ENCODE results near the gene RALA. TPM values are rescaled to one million over a fixed set of nuclear protein-coding genes. Genes with fewer than 3 reads are reported as not detected.

The RALA gene
- polyA plus RNA-seq, 1 donor (not counting 4 experiments of a cell fraction or from before 2014, with no cell fraction given) = 64.6 TPM

DNA sequence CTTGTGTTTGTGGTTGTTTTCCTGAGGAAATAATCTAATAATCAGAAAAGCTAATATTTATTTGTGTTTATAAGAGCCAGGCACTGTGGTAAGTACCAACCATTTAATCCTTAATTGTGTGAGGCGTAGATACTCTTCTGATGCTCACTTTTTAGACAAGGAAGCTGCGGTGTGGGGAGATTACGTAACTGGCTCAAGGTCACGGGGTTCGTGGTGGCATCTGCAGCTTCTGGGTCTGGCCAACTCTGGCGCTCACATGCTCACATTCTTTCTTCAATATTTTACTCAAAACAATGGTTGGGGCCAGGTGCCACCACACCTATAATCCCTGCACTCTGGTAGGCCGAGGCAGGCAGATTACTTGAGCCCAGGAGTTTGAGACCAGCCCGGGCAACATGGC lies 77.6 kb downstream of the RALA start:
- H3K27ac ChIP-seq (ENCODE audit: control insufficient read depth, insufficient read depth, low read length) = no peak overlapping the region
- TF ChIP-seq EZH2 (IDR thresholded peaks at IDR 0.05; ENCODE audit: low read length) (no peak), CTCF (optimal IDR thresholded peaks at IDR 0.05 in 1 of 3, IDR thresholded peaks at IDR 0.05 in 1 of 3, conservative IDR thresholded peaks at IDR 0.05 in 1 of 3; ENCODE audit: extremely low read depth in 1 of 3, insufficient read depth in 2 of 3, low read length in 3 of 3) (no peak)
- H3K9ac ChIP-seq (ENCODE audit: control insufficient read depth, extremely low read depth, insufficient read depth, low read length) = no peak overlapping the region
- H3K27me3 ChIP-seq (ENCODE audit: control insufficient read depth, extremely low read depth, insufficient read depth, low read length) = no peaks in the 10 kb centered on the region
- no peak overlapping the region for H2AFZ ChIP-seq (ENCODE audit: control insufficient read depth, low read length)
- peaks cover 2% of the 10 kb centered on the region for H3K79me2 ChIP-seq (ENCODE audit: control insufficient read depth, insufficient read depth, low read length)
- H3K4me1 ChIP-seq (ENCODE audit: control insufficient read depth, extremely low read depth, insufficient read depth, low read length) = peaks cover 16% of the 10 kb centered on the region
- FAIRE-seq (no peak), DNase-seq (ENCODE audit: low read depth, low spot score) (no peak)
- H4K20me1 ChIP-seq (ENCODE audit: control insufficient read depth, extremely low read depth, insufficient read depth, low read length) = peaks cover 2% of the 10 kb centered on the region
- dilution Hi-C loops (cut with MboI; ENCODE audit: extremely low pct_ligation_motif_present, low sequenced_read_pairs) = no loop called here
- H3K36me3 ChIP-seq (ENCODE audit: control insufficient read depth in 2 of 2, extremely low read depth in 1 of 2, insufficient read depth in 2 of 2, low read length in 2 of 2) = peaks cover 14 to 19% of the 10 kb centered on the region in 2 experiments
- no peaks in the 10 kb centered on the region for H3K9me3 ChIP-seq (ENCODE audit: control insufficient read depth, low read depth, low read length)
- no peaks in the 10 kb centered on the region for H3K9me1 ChIP-seq (ENCODE audit: control insufficient read depth, extremely low read depth, insufficient read depth, low read length)
- no peak overlapping the region for H3K4me3 ChIP-seq (ENCODE audit: control insufficient read depth in 2 of 3, extremely low read depth in 1 of 3, insufficient read depth in 2 of 3, low read depth in 1 of 3, low read length in 3 of 3)
- no peak overlapping the region for H3K4me2 ChIP-seq (ENCODE audit: control insufficient read depth, extremely low read depth, insufficient read depth, low read depth, low read length)

- H3K27ac ChIP-seq (ENCODE audit: control insufficient read depth, insufficient read depth, low read length) = no peak overlapping the region
- TF ChIP-seq CTCF (optimal IDR thresholded peaks at IDR 0.05 in 1 of 3, IDR thresholded peaks at IDR 0.05 in 1 of 3, conservative IDR thresholded peaks at IDR 0.05 in 1 of 3; ENCODE audit: extremely low read depth in 1 of 3, insufficient read depth in 2 of 3, low read length in 3 of 3) = no peak
- no peak for TF ChIP-seq EZH2 (IDR thresholded peaks at IDR 0.05; ENCODE audit: low read length)
- no peak overlapping the region for H3K4me2 ChIP-seq (ENCODE audit: control insufficient read depth, extremely low read depth, insufficient read depth, low read depth, low read length)
Measured at GRCh38 chr7:39702133-39702532, 78.8 kb downstream of the RALA start.

More at GRCh38 chr7:39702133-39702532, 78.8 kb downstream of the RALA start:
- H3K9ac ChIP-seq (ENCODE audit: control insufficient read depth, extremely low read depth, insufficient read depth, low read length) = no peak overlapping the region
- peaks cover 16% of the 10 kb centered on the region for H3K4me1 ChIP-seq (ENCODE audit: control insufficient read depth, extremely low read depth, insufficient read depth, low read length)
- peaks cover 2% of the 10 kb centered on the region for H4K20me1 ChIP-seq (ENCODE audit: control insufficient read depth, extremely low read depth, insufficient read depth, low read length)
- peaks cover 11 to 15% of the 10 kb centered on the region in 2 experiments for H3K36me3 ChIP-seq (ENCODE audit: control insufficient read depth in 2 of 2, extremely low read depth in 1 of 2, insufficient read depth in 2 of 2, low read length in 2 of 2)
- no peak for DNase-seq (ENCODE audit: low read depth, low spot score)
- H3K79me2 ChIP-seq (ENCODE audit: control insufficient read depth, insufficient read depth, low read length) = peaks cover 2% of the 10 kb centered on the region
- H2AFZ ChIP-seq (ENCODE audit: control insufficient read depth, low read length) = no peak overlapping the region
- no peak for FAIRE-seq
- dilution Hi-C loops (cut with MboI; ENCODE audit: extremely low pct_ligation_motif_present, low sequenced_read_pairs) = no loop called here
- H3K27me3 ChIP-seq (ENCODE audit: control insufficient read depth, extremely low read depth, insufficient read depth, low read length) = no peaks in the 10 kb centered on the region
- H3K9me3 ChIP-seq (ENCODE audit: control insufficient read depth, low read depth, low read length) = no peaks in the 10 kb centered on the region
- H3K9me1 ChIP-seq (ENCODE audit: control insufficient read depth, extremely low read depth, insufficient read depth, low read length) = no peaks in the 10 kb centered on the region
- H3K4me3 ChIP-seq (ENCODE audit: control insufficient read depth in 2 of 3, extremely low read depth in 1 of 3, insufficient read depth in 2 of 3, low read depth in 1 of 3, low read length in 3 of 3) = no peak overlapping the region
